Activated CD8-positive, alpha-beta T cell treated with anti-CD3 and anti-CD28 coated beads for 36 hours (primary cell): ENCODE measurements around the gene RRN3. TPM values are rescaled to one million over a fixed set of nuclear protein-coding genes. Genes with fewer than 3 reads are reported as not detected.

Experiments
- ATAC-seq: fragments of 200-7000 bp; cut with Tn5 transposase; one replicate; pipeline ENCODE4 v1.10.0; 2021; ENCODE audit warnings: mild to moderate bottlenecking, moderate library complexity
- CTCF ChIA-PET: fragments of 350-600 bp; sonication (Branson Sonifier 250); formaldehyde crosslinking; loops from one replicate; lab custom pipeline; 2021; ENCODE audit warnings: antibody characterized with exemption; lab: Charles Lee
- POLR2A ChIA-PET: fragments of 350-600 bp; sonication (Branson Sonifier 250); formaldehyde crosslinking; loops from one replicate; lab custom pipeline; 2021; ENCODE audit warnings: antibody characterized with exemption; lab: Charles Lee
- DNase-seq: peaks from one replicate; pipeline ENCODE4 v3.0.0-alpha.2; 2020
- H3K27ac Mint-ChIP-seq: one replicate; pipeline ENCODE4 v1.8.0; 2021; ENCODE audit warnings: mild to moderate bottlenecking, mixed read lengths
- H3K27me3 Mint-ChIP-seq: one replicate; pipeline ENCODE4 v1.8.0; 2021; ENCODE audit warnings: mixed read lengths
- H3K36me3 Mint-ChIP-seq: one replicate; pipeline ENCODE4 v1.8.0; 2021; ENCODE audit warnings: low read depth, mixed read lengths
- H3K4me1 Mint-ChIP-seq: one replicate; pipeline ENCODE4 v1.8.0; 2021; ENCODE audit warnings: low read depth, mixed read lengths
- H3K4me3 Mint-ChIP-seq: one replicate; pipeline ENCODE4 v1.8.0; 2021; ENCODE audit warnings: mild to moderate bottlenecking, moderate library complexity, mixed read lengths
- H3K9me3 Mint-ChIP-seq: one replicate; pipeline ENCODE4 v1.8.0; 2021; ENCODE audit warnings: mixed read lengths
- CTCF ChIP-seq: fragments of 200-600 bp; IDR thresholded peaks from one replicate; pipeline ENCODE4 v1.8.0; 2022; ENCODE audit warnings: antibody characterized with exemption, mild to moderate bottlenecking
- intact Hi-C: fragments of 100-400 bp; cut with micrococcal nuclease; formaldehyde crosslinking; loops from one replicate; pipeline ENCODE4 v1.10.0; 2022
- total RNA-seq, 2 experiments: library from RNA; stranded (reverse); gene quantifications; one replicate each; pipeline ENCODE4 v1.2.3, GENCODE V29; 2021

Gene RRN3
- total RNA-seq, 2 experiments from 2014 or later, result 30.3 to 33.0 TPM

- no peak for ATAC-seq
Measured at GRCh38 chr16:15041271-15042004, 52.6 kb downstream of the RRN3 start.

GRCh38 chr16:15038689-15039088 lies 55.4 kb downstream of the RRN3 start:
- Mint-ChIP-seq H3K27ac (no peak overlapping the region), H3K4me1 (no peaks in the 10 kb centered on the region), H3K9me3 (no peaks in the 10 kb centered on the region), H3K27me3 (no peaks in the 10 kb centered on the region), H3K36me3 (peaks cover 32% of the 10 kb centered on the region), H3K4me3 (no peak overlapping the region)
- intact Hi-C loops, result no loop called here
- no peak for ATAC-seq
- ChIA-PET CTCF (interaction anchor here (1.2 kb wide), 1 partner anchor 13 kb away, joined by 3 read pairs; no protein-coding TSS in a partner anchor), POLR2A (no interaction called here)
- TF ChIP-seq CTCF, result no peak
- DNase-seq, result no peak

More at GRCh38 chr16:15041271-15042004, 52.6 kb downstream of the RRN3 start:
- peaks cover 2% of the 10 kb centered on the region for H3K4me1 Mint-ChIP-seq
- no peak overlapping the region for H3K4me3 Mint-ChIP-seq
- POLR2A ChIA-PET, result no interaction called here
- no peak overlapping the region for H3K27ac Mint-ChIP-seq
- intact Hi-C loops, result no loop called here
- H3K9me3 Mint-ChIP-seq, result no peaks in the 10 kb centered on the region
- peaks cover 24% of the 10 kb centered on the region for H3K36me3 Mint-ChIP-seq
- TF ChIP-seq CTCF, result no peak
- CTCF ChIA-PET, result no interaction called here
- no peaks in the 10 kb centered on the region for H3K27me3 Mint-ChIP-seq
- DNase-seq, result no peak

GRCh38 chr16:15037745-15038144 lies 56.3 kb downstream of the RRN3 start:
- POLR2A ChIA-PET, result no interaction called here
- ATAC-seq (no peak), DNase-seq (no peak)
- H3K4me3 Mint-ChIP-seq, result no peak overlapping the region
- peaks cover under 1% of the 10 kb centered on the region for H3K4me1 Mint-ChIP-seq
- intact Hi-C loops, result no loop called here
- peaks cover 32% of the 10 kb centered on the region for H3K36me3 Mint-ChIP-seq
- no peaks in the 10 kb centered on the region for H3K9me3 Mint-ChIP-seq
- no peak for TF ChIP-seq CTCF
- H3K27ac Mint-ChIP-seq, result peak overlapping the region; percentile 11
- H3K27me3 Mint-ChIP-seq, result no peaks in the 10 kb centered on the region
- CTCF ChIA-PET, result no interaction called here

GRCh38 chr16:15037003-15037402 lies 57.1 kb downstream of the RRN3 start:
- H3K4me1 Mint-ChIP-seq, result peaks cover 6% of the 10 kb centered on the region
- DNase-seq (no peak), ATAC-seq (no peak)
- intact Hi-C loops, result no loop called here
- TF ChIP-seq CTCF, result no peak
- no peak overlapping the region for H3K27ac Mint-ChIP-seq
- no peaks in the 10 kb centered on the region for H3K27me3 Mint-ChIP-seq
- H3K4me3 Mint-ChIP-seq, result no peak overlapping the region
- H3K36me3 Mint-ChIP-seq, result peaks cover 31% of the 10 kb centered on the region
- ChIA-PET CTCF (no interaction called here), POLR2A (no interaction called here)
- no peaks in the 10 kb centered on the region for H3K9me3 Mint-ChIP-seq

- ChIA-PET CTCF (no interaction called here), POLR2A (no interaction called here)
- Mint-ChIP-seq H3K4me1 (peaks cover 16% of the 10 kb centered on the region), H3K27me3 (no peaks in the 10 kb centered on the region), H3K36me3 (peaks cover 37% of the 10 kb centered on the region), H3K27ac (no peak overlapping the region), H3K4me3 (no peak overlapping the region), H3K9me3 (no peaks in the 10 kb centered on the region)
- intact Hi-C loops, result no loop called here
- DNase-seq, result no peak
- TF ChIP-seq CTCF, result no peak
- ATAC-seq, result no peak
Measured at GRCh38 chr16:15035163-15035729, 58.8 kb downstream of the RRN3 start.
